ENCODE data around the gene LMOD1.
"Not testable (repeated sequence)": the region's sequence is repeated elsewhere in the genome, so short reads cannot be mapped to it uniquely, and the experiment has no call there.

LMOD1 gene

GRCh38 chr1:201968202-201968925 is 22.0 kb upstream of the LMOD1 start:
- H3K36me3 ChIP-seq (replicated peaks) = peaks cover 54% of the 10 kb centered on the region
- no peak for TF ChIP-seq CTCF (IDR thresholded peaks at IDR 0.05; ENCODE audit: low read depth, low read length, missing control alignments)
- no peak for DNase-seq
- no peak overlapping the region for H3K4me3 ChIP-seq (ENCODE audit: low read depth, low read length)
- no peak overlapping the region for H3K27ac ChIP-seq
- in situ Hi-C loops (cut with HindIII; ENCODE audit: low pct_ligation_motif_present, low sequenced_read_pairs) = no loop called here
- H3K27me3 ChIP-seq (replicated peaks) = no peaks in the 10 kb centered on the region

- DNase-seq = no peak
- Histone ChIP-seq H3K36me3 (replicated peaks) (peaks cover 73% of the 10 kb centered on the region), H3K4me3 (ENCODE audit: low read depth, low read length) (no peak overlapping the region), H3K27me3 (replicated peaks) (no peaks in the 10 kb centered on the region), H3K27ac (no peak overlapping the region)
- TF ChIP-seq CTCF (IDR thresholded peaks at IDR 0.05; ENCODE audit: low read depth, low read length, missing control alignments) = no peak
- in situ Hi-C loops (cut with HindIII; ENCODE audit: low pct_ligation_motif_present, low sequenced_read_pairs) = no loop called here
Observed at GRCh38 chr1:201966171-201966570, 19.8 kb upstream of the LMOD1 start.

- no peak overlapping the region for H3K27ac ChIP-seq
- no peaks in the 10 kb centered on the region for H3K27me3 ChIP-seq (replicated peaks)
- peaks cover 76% of the 10 kb centered on the region for H3K36me3 ChIP-seq (replicated peaks)
- no peak for TF ChIP-seq CTCF (IDR thresholded peaks at IDR 0.05; ENCODE audit: low read depth, low read length, missing control alignments)
- no peak for DNase-seq
- in situ Hi-C loops (cut with HindIII; ENCODE audit: low pct_ligation_motif_present, low sequenced_read_pairs) = no loop called here
- H3K4me3 ChIP-seq (ENCODE audit: low read depth, low read length) = no peak overlapping the region
Observed at GRCh38 chr1:201964261-201964660, 17.9 kb upstream of the LMOD1 start.

- H3K27ac ChIP-seq; in situ Hi-C loops (cut with HindIII; ENCODE audit: low pct_ligation_motif_present, low sequenced_read_pairs); H3K27me3 ChIP-seq (replicated peaks); DNase-seq; H3K4me3 ChIP-seq (ENCODE audit: low read depth, low read length): not testable (repeated sequence)
- peaks cover 88% of the 10 kb centered on the region for H3K36me3 ChIP-seq (replicated peaks)
Observed at GRCh38 chr1:201962382-201962781, 16.0 kb upstream of the LMOD1 start.

- no peak for DNase-seq
- Histone ChIP-seq H3K27ac (no peak overlapping the region), H3K27me3 (replicated peaks) (no peaks in the 10 kb centered on the region), H3K36me3 (replicated peaks) (peaks cover 56% of the 10 kb centered on the region), H3K4me3 (ENCODE audit: low read depth, low read length) (no peak overlapping the region)
- in situ Hi-C loops (cut with HindIII; ENCODE audit: low pct_ligation_motif_present, low sequenced_read_pairs) = no loop called here
- TF ChIP-seq CTCF (IDR thresholded peaks at IDR 0.05; ENCODE audit: low read depth, low read length, missing control alignments) = no peak
Observed at GRCh38 chr1:201958348-201958747, 12.0 kb upstream of the LMOD1 start.

GRCh38 chr1:201955729-201956143 is 9.4 kb upstream of the LMOD1 start:
- in situ Hi-C loops (cut with HindIII; ENCODE audit: low pct_ligation_motif_present, low sequenced_read_pairs) = no loop called here
- peaks cover 32% of the 10 kb centered on the region for H3K36me3 ChIP-seq (replicated peaks)
- no peaks in the 10 kb centered on the region for H3K27me3 ChIP-seq (replicated peaks)
- no peak for TF ChIP-seq CTCF (IDR thresholded peaks at IDR 0.05; ENCODE audit: low read depth, low read length, missing control alignments)
- DNase-seq = no peak
- peak overlapping the region; percentile 100 for H3K4me3 ChIP-seq (ENCODE audit: low read depth, low read length)
- H3K27ac ChIP-seq = peak overlapping the region; percentile 88
